ENCODE data around the gene SUMO4. TPM values are rescaled to one million over a fixed set of nuclear protein-coding genes. Genes with fewer than 3 reads are reported as not detected.

SUMO4 gene
- total RNA-seq, 1 donor from 2014 or later = 3.9 TPM

DNA sequence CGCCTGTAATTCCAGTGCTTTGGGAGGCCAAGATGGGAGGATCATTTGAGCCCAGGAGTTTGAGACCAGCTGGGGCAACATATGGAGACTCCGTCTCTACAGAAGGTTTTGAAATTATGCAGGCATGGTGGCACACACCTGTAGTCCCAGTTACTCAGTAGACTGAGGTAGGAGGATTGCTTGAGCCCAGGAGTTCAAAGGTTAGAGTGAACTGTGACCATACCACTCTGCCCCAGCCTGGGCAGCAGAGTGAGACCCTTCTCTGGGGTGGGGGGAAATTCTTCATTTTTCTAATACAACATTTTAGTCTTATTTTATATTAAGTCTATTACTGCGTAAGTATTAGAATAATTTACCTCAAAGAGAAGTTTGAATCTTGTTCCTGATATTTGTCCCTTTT is 20.1 kb upstream of the SUMO4 start:
- Histone ChIP-seq H3K4me3 (no peak overlapping the region), H3K9me3 (no peaks in the 10 kb centered on the region), H3K27ac (no peak overlapping the region), H3K36me3 (peaks cover 0 to 21% of the 10 kb centered on the region in 2 donors), H3K27me3 (no peaks in the 10 kb centered on the region), H3K4me1 (peaks cover under 1% of the 10 kb centered on the region)
- TF ChIP-seq POLR2AphosphoS5 (IDR thresholded peaks at IDR 0.05; ENCODE audit: insufficient read depth in 1 of 2, low read depth in 1 of 2) (no peak), POLR2A (IDR thresholded peaks at IDR 0.05) (no peak)
- TF ChIP-seq, protein P1, sequence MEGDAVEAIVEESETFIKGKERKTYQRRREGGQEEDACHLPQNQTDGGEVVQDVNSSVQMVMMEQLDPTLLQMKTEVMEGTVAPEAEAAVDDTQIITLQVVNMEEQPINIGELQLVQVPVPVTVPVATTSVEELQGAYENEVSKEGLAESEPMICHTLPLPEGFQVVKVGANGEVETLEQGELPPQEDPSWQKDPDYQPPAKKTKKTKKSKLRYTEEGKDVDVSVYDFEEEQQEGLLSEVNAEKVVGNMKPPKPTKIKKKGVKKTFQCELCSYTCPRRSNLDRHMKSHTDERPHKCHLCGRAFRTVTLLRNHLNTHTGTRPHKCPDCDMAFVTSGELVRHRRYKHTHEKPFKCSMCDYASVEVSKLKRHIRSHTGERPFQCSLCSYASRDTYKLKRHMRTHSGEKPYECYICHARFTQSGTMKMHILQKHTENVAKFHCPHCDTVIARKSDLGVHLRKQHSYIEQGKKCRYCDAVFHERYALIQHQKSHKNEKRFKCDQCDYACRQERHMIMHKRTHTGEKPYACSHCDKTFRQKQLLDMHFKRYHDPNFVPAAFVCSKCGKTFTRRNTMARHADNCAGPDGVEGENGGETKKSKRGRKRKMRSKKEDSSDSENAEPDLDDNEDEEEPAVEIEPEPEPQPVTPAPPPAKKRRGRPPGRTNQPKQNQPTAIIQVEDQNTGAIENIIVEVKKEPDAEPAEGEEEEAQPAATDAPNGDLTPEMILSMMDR (IDR thresholded peaks at IDR 0.05) = no peak
- no peak for DNase-seq (ENCODE audit: extremely low spot score in 2 of 2)
- intact Hi-C loops (cut with DNase I) = no loop called here

DNA sequence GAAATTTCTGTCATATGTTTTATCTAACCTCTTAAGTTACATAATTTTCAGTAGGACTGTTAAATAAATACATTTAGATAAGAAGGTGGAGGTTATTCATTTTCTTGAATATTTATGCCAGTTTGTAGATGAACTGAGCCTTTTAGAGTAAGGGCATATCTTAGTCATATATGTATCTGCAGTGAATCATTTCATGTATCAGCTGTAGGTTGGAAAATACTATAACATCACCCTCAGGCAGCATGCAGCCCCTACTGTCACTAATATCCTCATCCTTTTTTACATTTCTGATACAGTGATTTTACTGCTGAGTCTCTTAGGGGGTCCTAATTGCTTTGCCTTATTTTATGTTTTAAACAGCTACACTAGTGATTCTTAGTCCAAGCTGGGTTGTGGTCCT is 19.5 kb upstream of the SUMO4 start:
- TF ChIP-seq, protein P1 (IDR thresholded peaks at IDR 0.05) = no peak
- TF ChIP-seq POLR2A (IDR thresholded peaks at IDR 0.05) = no peak
- no peak for TF ChIP-seq POLR2AphosphoS5 (IDR thresholded peaks at IDR 0.05; ENCODE audit: insufficient read depth in 1 of 2, low read depth in 1 of 2)
- peaks cover 0 to 21% of the 10 kb centered on the region in 2 donors for H3K36me3 ChIP-seq
- intact Hi-C loops (cut with DNase I) = no loop called here

DNA sequence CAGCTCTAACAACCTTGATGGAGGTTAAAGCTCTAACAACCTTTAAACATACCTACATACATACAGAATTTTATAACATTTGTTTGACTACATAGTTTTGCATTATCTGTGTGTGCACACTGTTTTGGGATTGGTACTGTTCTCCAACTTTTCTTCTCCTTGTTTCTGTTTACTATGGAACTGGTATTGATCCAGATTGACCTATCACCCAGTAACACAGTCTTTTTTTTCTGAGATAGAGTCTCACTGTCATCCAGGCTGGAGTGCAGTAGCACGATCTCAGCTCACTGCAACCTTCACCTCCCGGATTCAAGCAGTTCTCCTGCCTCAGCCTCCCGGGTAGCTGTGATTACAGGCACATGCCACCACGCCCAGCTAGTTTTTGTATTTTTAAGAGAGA is 16.7 kb upstream of the SUMO4 start:
- intact Hi-C loops (cut with DNase I) = no loop called here
- Histone ChIP-seq H3K4me1 (peaks cover 26% of the 10 kb centered on the region), H3K27me3 (no peaks in the 10 kb centered on the region), H3K36me3 (peaks cover 0 to 15% of the 10 kb centered on the region in 2 donors), H3K4me3 (no peak overlapping the region), H3K27ac (no peak overlapping the region), H3K9me3 (no peaks in the 10 kb centered on the region)
- TF ChIP-seq, protein P1 (IDR thresholded peaks at IDR 0.05) = no peak
- TF ChIP-seq POLR2A (IDR thresholded peaks at IDR 0.05) (no peak), POLR2AphosphoS5 (IDR thresholded peaks at IDR 0.05; ENCODE audit: insufficient read depth in 1 of 2, low read depth in 1 of 2) (no peak)
- no peak for DNase-seq (ENCODE audit: extremely low spot score in 2 of 2)

More for the DNA sequence above, 19.5 kb upstream of the SUMO4 start:
- no peaks in the 10 kb centered on the region for H3K27me3 ChIP-seq
- no peak overlapping the region for H3K27ac ChIP-seq
- H3K4me1 ChIP-seq = peaks cover 6% of the 10 kb centered on the region
- no peak for DNase-seq (ENCODE audit: extremely low spot score in 2 of 2)
- no peak overlapping the region for H3K4me3 ChIP-seq
- H3K9me3 ChIP-seq = no peaks in the 10 kb centered on the region

DNA sequence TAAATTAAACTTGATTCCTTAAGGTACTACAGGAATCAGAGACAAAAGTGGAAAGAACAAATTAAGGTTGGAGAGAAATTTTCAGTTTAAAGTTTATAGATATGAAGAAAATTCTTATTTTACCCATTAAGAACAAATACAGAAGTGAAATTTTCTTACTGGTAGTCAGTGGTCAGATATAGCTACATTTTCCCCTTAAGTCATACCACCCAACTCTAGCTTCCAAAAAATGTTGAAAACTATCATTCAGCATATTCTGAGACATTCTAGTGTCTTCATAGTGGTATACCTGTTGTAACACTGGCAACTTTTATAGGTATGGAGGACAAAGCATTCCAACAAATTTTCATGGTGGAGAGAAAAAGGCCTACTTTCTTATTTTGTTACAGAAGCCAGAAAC is 15.6 kb upstream of the SUMO4 start:
- peaks cover 27% of the 10 kb centered on the region for H3K4me1 ChIP-seq
- intact Hi-C loops (cut with DNase I) = no loop called here

DNA sequence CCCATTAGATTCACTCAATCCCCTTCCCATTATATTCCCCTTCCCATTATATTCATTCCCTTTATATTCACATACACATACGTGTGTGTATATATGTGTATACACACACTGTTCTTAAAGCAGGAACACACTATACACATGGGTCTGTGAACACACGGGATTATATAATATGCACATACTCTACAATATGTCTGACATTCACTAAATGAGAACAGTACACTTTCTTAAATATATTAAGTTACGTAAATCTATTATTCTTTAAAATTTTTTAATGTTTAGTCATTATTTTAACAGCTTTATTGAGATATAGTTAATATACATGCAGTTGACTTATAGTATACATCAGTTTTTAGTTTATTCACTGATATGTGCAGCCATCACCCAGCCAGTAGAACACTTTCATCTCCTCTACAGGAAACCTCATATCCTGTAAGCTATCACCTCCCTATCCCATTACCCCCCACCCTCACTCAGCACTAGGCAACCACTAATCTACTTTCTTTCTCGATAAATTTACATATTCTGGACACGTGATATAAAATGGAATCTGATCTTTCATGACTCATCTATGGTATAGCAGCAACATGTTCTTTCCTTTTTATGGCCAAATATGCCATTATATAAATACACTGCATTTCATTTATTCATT is 13.9 kb upstream of the SUMO4 start:
- Histone ChIP-seq H3K27me3 (no peaks in the 10 kb centered on the region), H3K4me1 (peaks cover 27% of the 10 kb centered on the region)
- intact Hi-C loops (cut with DNase I) = no loop called here

More for the DNA sequence above, 15.6 kb upstream of the SUMO4 start:
- Histone ChIP-seq H3K36me3 (peaks cover 0 to 5% of the 10 kb centered on the region in 2 donors), H3K4me3 (no peak overlapping the region), H3K27ac (no peak overlapping the region), H3K27me3 (no peaks in the 10 kb centered on the region), H3K9me3 (no peaks in the 10 kb centered on the region)
- no peak for TF ChIP-seq POLR2A (IDR thresholded peaks at IDR 0.05)
- TF ChIP-seq POLR2AphosphoS5 (IDR thresholded peaks at IDR 0.05; ENCODE audit: insufficient read depth in 1 of 2, low read depth in 1 of 2) = no peak
- TF ChIP-seq, protein P1 (IDR thresholded peaks at IDR 0.05) = no peak
- DNase-seq (ENCODE audit: extremely low spot score in 2 of 2) = no peak

More for the DNA sequence above, 13.9 kb upstream of the SUMO4 start:
- Histone ChIP-seq H3K4me3 (no peak overlapping the region), H3K9me3 (no peaks in the 10 kb centered on the region), H3K36me3 (peaks cover 0 to 5% of the 10 kb centered on the region in 2 donors), H3K27ac (no peak overlapping the region)
- TF ChIP-seq POLR2A (IDR thresholded peaks at IDR 0.05) = no peak
- no peak for TF ChIP-seq POLR2AphosphoS5 (IDR thresholded peaks at IDR 0.05; ENCODE audit: insufficient read depth in 1 of 2, low read depth in 1 of 2)
- TF ChIP-seq, protein P1 (IDR thresholded peaks at IDR 0.05) = no peak
- DNase-seq (ENCODE audit: extremely low spot score in 2 of 2) = no peak
